K562 treated with DMSO at 1 percent for 24 hours (cell line): ENCODE data around the gene MFSD11. TPM values are rescaled to one million over a fixed set of nuclear protein-coding genes. Genes with fewer than 3 reads are reported as not detected.

Experiments used
- total RNA-seq: library from RNA; unstranded; fragments of 300-600 nt; gene quantifications from 2 replicates; pipeline ENCODE4 v1.2.3, GENCODE V29; 2022; ENCODE audit warnings: low read depth; ENCODE audit not compliant: insufficient read depth

MFSD11 gene
- total RNA-seq = 26.6 and 34.6 TPM in 2 replicates

DNA sequence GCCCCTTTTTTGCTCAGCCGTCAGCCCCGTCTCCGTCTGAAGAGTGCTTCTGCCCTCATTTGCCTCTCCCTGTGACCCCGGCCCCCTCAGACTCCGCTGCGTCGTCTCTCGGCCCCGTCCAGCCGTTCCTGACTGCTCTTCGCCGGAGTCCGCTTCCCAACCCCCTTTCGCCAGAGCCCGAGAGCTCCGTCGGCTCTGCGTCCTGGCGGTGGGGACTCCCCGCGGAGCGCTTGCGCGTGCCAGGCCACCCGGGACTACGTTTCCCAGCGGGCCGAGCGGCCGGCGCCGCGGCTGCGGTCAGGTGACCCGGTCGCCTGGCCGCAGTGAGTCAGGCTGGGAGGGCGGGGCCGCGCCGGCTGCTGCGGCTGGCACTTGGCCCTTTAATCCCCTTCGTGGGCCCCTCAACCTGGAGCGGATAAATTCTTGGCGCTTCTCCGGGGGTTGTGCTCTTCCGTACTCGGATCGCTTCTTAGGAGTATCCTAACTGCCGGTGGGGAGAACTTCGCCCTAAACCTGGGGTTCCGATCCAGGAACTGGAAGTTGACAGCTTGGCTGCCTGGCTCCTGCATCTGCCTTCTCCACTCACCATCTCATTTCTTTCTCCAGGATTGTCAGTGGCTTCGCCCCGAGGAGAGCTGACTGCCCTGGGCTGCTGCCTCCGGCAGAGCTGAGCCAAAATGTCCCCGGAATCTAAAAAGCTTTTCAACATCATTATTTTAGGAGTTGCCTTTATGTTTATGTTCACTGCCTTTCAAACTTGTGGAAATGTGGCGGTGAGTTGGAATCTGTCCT is at the start of gene MFSD11:
Gene MFSD11 (plus strand): TSS at position 444 of the 792 bp plus-strand sequence. CDS start 234 bp downstream, at position 678.

DNA sequence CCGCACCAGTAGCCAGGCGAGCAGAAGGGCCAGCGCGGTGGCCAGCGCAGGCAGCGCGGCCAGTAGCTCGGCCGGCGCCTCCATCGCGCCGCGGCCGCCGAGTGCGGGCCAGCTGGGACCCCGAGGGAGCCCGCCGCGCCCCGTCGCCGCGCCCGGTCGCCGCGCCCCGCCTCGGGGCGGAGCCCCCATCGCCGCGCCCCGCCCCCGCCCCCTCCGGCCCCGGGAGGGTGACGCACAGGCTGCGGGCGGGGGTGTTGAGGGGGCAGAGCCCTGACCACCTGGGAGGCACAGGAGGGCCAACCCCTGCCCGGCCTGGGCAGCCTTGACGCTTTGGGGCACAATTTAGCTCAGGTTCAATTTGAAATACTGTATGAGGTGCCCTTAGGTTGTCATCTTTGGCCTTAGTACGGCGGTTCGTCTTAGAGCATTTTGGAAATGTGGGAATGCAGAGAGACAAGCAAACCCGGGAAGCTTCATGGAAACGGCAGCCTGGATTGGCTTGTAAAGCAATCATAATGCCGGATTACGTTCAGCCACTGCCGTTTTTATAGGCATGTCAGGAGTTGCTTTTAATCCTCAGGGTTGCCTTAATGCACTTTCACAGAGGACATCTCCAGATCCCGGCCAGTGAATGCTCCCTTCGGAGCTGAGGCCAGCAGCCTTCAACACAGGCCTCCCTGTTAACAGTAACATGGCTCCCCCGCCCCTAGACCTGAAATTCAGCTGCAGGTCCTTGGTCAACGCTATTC is 26.9 kb upstream of the MFSD11 start, which contains the start of gene MXRA7:
Gene MXRA7 (minus strand): TSS at position 103 of the 749 bp plus-strand sequence. CDS start 19 bp downstream, at position 84.

DNA sequence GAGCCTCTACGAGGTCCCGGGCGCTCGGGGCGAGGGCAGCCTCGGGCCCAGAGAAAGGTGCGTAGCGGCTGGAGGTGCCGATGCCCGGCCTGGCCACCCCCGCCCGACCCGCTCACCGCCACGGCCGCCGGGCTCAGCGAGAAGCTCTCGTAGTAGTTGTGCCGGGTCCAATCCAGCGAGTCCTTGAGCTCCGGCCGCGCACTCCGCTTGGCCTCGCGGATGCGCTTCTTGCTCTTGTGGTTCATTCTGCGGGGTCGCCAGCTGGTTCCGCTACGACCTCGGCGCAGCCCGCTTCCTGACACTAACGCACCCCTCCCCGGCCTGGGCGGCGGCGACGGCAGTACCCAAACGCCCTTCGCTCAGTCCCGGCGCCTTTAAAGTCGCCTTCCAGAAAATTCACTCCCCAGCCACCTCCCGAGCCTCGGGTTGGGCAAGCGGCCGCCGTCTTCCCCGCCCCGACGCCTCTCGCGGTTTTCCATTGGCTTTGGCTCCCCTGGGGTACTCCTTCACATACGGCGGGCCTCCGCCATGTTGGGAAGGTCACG is 11.6 kb upstream of the MFSD11 start, which contains the start of gene JMJD6:
Gene JMJD6 (minus strand): TSS at position 376 of the 545 bp plus-strand sequence. CDS start 131 bp downstream, at position 245.

DNA sequence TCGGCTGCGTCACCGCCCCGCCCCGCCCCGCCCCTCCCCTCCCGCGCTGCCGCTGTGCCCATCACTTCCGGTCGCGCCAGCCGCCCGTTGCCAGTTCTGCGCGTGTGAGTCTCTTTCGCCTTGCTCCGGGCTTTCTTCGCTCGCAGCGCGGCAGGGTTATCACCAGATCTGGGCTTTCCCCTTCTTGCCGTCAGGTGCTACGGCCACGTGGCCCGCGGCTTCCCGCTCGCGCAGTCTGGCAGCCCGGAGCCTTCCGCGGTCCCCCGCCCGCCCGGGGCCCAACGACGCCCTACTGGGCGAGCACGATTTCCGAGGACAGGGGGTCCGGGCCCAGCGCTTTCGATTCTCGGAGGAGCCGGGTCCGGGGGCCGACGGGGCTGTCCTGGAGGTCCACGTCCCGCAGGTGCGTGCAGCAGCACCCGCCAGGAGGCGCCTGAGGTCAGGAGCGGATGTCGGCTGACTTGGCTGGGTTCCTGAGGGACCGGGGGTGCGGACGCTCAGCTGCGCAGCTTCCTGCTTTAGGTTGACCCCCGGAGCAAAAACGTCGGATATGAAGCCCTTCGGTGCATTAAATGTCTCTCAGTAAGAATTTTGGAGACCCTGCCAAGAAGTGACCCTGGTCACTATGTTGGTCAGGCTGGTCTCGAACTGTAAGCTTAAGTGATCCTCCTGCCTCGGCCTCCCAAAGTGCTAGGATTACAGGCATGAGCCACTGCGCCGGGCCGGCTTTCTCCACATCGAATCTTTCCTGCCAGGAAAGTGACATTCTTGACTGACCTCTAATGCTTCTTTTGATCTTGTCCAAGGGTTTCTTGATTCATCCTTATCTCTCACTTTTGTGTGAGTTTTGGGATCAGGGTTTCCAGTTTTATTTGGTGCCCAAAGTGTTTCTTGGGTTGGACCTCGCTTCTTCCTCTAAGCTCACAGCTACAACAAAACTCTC is 10.9 kb upstream of the MFSD11 start, which contains the start of gene METTL23:
Gene METTL23 (plus strand): TSS at position 64 of the 943 bp plus-strand sequence. CDS start 2,872 bp downstream, outside the sequence.

DNA sequence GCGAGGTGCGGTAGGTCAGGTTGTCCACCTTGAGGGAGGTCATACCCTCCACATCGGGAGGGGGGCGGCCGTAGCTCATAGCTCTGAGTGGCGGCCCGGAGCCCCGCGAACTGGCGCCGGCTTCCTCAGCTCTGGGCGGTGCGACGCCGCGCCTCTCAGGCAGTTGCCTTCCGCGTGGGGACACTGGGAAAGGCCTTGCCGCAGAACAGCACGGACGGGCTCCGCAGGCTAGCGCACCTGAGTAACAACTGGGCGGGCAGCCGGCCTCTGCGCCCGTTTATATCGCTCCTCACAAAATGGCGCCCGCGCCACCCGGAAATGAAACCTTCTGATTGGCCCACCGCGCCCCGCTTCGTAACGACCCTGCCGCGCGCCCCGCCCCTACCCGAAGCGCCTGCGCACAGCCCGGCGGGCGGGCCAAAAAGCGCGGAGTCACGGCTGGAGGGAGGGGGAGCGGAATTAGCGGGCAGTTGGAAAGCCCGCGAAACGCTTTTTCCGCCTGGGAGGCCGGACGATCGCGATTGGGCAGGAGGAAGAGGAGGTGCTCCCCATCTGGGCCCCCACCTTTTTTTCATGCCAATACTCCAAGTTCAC is 740 bp upstream of the MFSD11 start, which contains the start of gene SRSF2:
Gene SRSF2 (minus strand): TSS at position 250 of the 594 bp plus-strand sequence. CDS start 171 bp downstream, at position 79.

Other genes with a start within 250 kb of the MFSD11 start
- 0.79 and 1.6 TPM in 2 replicates for gene RHBDF2, start 236.7 kb upstream of the MFSD11 start, total RNA-seq
- 0.28 and 0.88 TPM in 2 replicates for gene CYGB, start 200.4 kb upstream of the MFSD11 start, total RNA-seq
- not detected in 2 replicates for gene PRCD, start 198.1 kb upstream of the MFSD11 start, total RNA-seq
- gene ST6GALNAC2, start 152.3 kb upstream of the MFSD11 start, total RNA-seq = not detected in 2 replicates
- gene ST6GALNAC1, start 94.4 kb upstream of the MFSD11 start, total RNA-seq = 26.1 and 36.2 TPM in 2 replicates
- 14.4 and 15.0 TPM in 2 replicates for gene MXRA7, start 27.2 kb upstream of the MFSD11 start, total RNA-seq
- gene JMJD6, start 11.5 kb upstream of the MFSD11 start, total RNA-seq = 47.3 and 50.5 TPM in 2 replicates
- gene METTL23, start 11.3 kb upstream of the MFSD11 start, total RNA-seq = 76.9 and 81.6 TPM in 2 replicates
- gene SRSF2, start 788 bp upstream of the MFSD11 start, total RNA-seq = 458 and 511 TPM in 2 replicates
- gene MGAT5B, start 130.3 kb downstream of the MFSD11 start, total RNA-seq = not detected in 2 replicates